ENCODE results near the gene FAXDC2. TPM values are rescaled to one million over a fixed set of nuclear protein-coding genes. Genes with fewer than 3 reads are reported as not detected.

FAXDC2 gene
- total RNA-seq, 1 donor from 2014 or later, result 3.6 TPM

GRCh38 chr5:154816891-154817492, 33.4 kb downstream of the FAXDC2 start:
- peaks cover 11% of the 10 kb centered on the region for H3K79me2 ChIP-seq (ENCODE audit: insufficient read depth, low read length)
- H4K20me1 ChIP-seq (ENCODE audit: insufficient read depth, low read length), result peaks cover 29% of the 10 kb centered on the region
- Mint-ChIP-seq H3K27ac (ENCODE audit: unreplicated experiment) (no peak overlapping the region), H3K4me3 (ENCODE audit: unreplicated experiment) (no peak overlapping the region), H3K4me1 (ENCODE audit: low read depth, unreplicated experiment) (no peaks in the 10 kb centered on the region), H3K36me3 (ENCODE audit: low read depth, unreplicated experiment) (peaks cover 34% of the 10 kb centered on the region), H3K9me3 (ENCODE audit: unreplicated experiment) (no peaks in the 10 kb centered on the region), H3K27me3 (ENCODE audit: low read depth, unreplicated experiment) (no peaks in the 10 kb centered on the region)
- H3K4me2 ChIP-seq (ENCODE audit: low read length), result no peak overlapping the region
- no peak overlapping the region for H3K27ac ChIP-seq (ENCODE audit: low read depth, low read length)
- no peak for TF ChIP-seq EZH2 (IDR thresholded peaks at IDR 0.05; ENCODE audit: insufficient read depth, low read length)
- TF ChIP-seq, protein P1, sequence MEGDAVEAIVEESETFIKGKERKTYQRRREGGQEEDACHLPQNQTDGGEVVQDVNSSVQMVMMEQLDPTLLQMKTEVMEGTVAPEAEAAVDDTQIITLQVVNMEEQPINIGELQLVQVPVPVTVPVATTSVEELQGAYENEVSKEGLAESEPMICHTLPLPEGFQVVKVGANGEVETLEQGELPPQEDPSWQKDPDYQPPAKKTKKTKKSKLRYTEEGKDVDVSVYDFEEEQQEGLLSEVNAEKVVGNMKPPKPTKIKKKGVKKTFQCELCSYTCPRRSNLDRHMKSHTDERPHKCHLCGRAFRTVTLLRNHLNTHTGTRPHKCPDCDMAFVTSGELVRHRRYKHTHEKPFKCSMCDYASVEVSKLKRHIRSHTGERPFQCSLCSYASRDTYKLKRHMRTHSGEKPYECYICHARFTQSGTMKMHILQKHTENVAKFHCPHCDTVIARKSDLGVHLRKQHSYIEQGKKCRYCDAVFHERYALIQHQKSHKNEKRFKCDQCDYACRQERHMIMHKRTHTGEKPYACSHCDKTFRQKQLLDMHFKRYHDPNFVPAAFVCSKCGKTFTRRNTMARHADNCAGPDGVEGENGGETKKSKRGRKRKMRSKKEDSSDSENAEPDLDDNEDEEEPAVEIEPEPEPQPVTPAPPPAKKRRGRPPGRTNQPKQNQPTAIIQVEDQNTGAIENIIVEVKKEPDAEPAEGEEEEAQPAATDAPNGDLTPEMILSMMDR (IDR thresholded peaks at IDR 0.05; ENCODE audit: insufficient read depth, low read depth, low read length), result no peak
- H3K36me3 ChIP-seq (ENCODE audit: insufficient read depth, low read length), result peaks cover 28% of the 10 kb centered on the region
- H3K4me3 ChIP-seq (ENCODE audit: insufficient read depth, low read depth, low read length), result no peak overlapping the region
- H3K4me1 ChIP-seq (ENCODE audit: insufficient read depth, low read length), result no peaks in the 10 kb centered on the region
- no peaks in the 10 kb centered on the region for H3K27me3 ChIP-seq (ENCODE audit: insufficient read depth, low read length)
- H2AFZ ChIP-seq (ENCODE audit: low read depth, low read length), result no peak overlapping the region
- H3K9me3 ChIP-seq (ENCODE audit: insufficient read depth, low read depth, low read length), result no peaks in the 10 kb centered on the region
- FAIRE-seq (no peak), DNase-seq (ENCODE audit: low read depth) (no peak)
- H3K9ac ChIP-seq (ENCODE audit: low read length), result no peak overlapping the region

GRCh38 chr5:154815684-154816247, 34.6 kb downstream of the FAXDC2 start:
- Histone ChIP-seq H3K79me2 (ENCODE audit: insufficient read depth, low read length) (peaks cover 11% of the 10 kb centered on the region), H3K9ac (ENCODE audit: low read length) (no peak overlapping the region), H4K20me1 (ENCODE audit: insufficient read depth, low read length) (peaks cover 34% of the 10 kb centered on the region), H3K4me3 (ENCODE audit: insufficient read depth, low read depth, low read length) (no peak overlapping the region), H3K4me2 (ENCODE audit: low read length) (no peak overlapping the region), H3K27me3 (ENCODE audit: insufficient read depth, low read length) (no peaks in the 10 kb centered on the region), H2AFZ (ENCODE audit: low read depth, low read length) (no peak overlapping the region), H3K27ac (ENCODE audit: low read depth, low read length) (no peak overlapping the region), H3K9me3 (ENCODE audit: insufficient read depth, low read depth, low read length) (no peaks in the 10 kb centered on the region), H3K36me3 (ENCODE audit: insufficient read depth, low read length) (peaks cover 37% of the 10 kb centered on the region), H3K4me1 (ENCODE audit: insufficient read depth, low read length) (no peaks in the 10 kb centered on the region)
- Mint-ChIP-seq H3K36me3 (ENCODE audit: low read depth, unreplicated experiment) (peaks cover 37% of the 10 kb centered on the region), H3K27me3 (ENCODE audit: low read depth, unreplicated experiment) (no peaks in the 10 kb centered on the region), H3K27ac (ENCODE audit: unreplicated experiment) (peak overlapping the region; percentile 3), H3K4me3 (ENCODE audit: unreplicated experiment) (no peak overlapping the region), H3K4me1 (ENCODE audit: low read depth, unreplicated experiment) (no peaks in the 10 kb centered on the region), H3K9me3 (ENCODE audit: unreplicated experiment) (no peaks in the 10 kb centered on the region)
- DNase-seq (ENCODE audit: low read depth) (no peak), FAIRE-seq (no peak)
- TF ChIP-seq, protein P1 (IDR thresholded peaks at IDR 0.05; ENCODE audit: insufficient read depth, low read depth, low read length), result no peak

DNA sequence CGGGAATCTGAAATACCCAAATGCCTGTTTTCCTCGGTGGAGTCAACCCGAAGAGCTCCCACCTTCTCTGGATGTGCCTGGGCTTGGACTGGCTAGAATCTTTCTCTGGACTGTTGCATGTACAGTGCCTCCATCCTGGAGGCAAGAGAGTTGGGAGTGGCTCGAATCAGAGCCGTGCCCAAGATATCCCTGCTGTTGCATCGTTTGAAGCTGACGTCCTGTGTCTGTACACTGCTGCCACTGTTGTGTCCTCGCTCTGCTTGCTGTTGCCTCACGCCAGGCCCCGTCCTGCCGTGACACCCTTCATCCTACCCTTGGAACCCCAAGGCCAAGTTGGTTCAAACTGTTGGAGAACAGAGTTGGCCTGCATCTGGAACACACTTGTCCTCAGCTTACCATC, 35.4 kb downstream of the FAXDC2 start:
- no peak overlapping the region for H3K9ac ChIP-seq (ENCODE audit: low read length)
- FAIRE-seq, result no peak
- no peak overlapping the region for H3K4me3 ChIP-seq (ENCODE audit: insufficient read depth, low read depth, low read length)
- H3K4me2 ChIP-seq (ENCODE audit: low read length), result no peak overlapping the region
- Mint-ChIP-seq H3K4me3 (ENCODE audit: unreplicated experiment) (no peak overlapping the region), H3K4me1 (ENCODE audit: low read depth, unreplicated experiment) (no peaks in the 10 kb centered on the region), H3K36me3 (ENCODE audit: low read depth, unreplicated experiment) (peaks cover 36% of the 10 kb centered on the region), H3K27ac (ENCODE audit: unreplicated experiment) (no peak overlapping the region), H3K9me3 (ENCODE audit: unreplicated experiment) (no peaks in the 10 kb centered on the region), H3K27me3 (ENCODE audit: low read depth, unreplicated experiment) (no peaks in the 10 kb centered on the region)
- TF ChIP-seq EZH2 (IDR thresholded peaks at IDR 0.05; ENCODE audit: insufficient read depth, low read length), result no peak
- TF ChIP-seq, protein P1 (IDR thresholded peaks at IDR 0.05; ENCODE audit: insufficient read depth, low read depth, low read length), result no peak
- no peak overlapping the region for H2AFZ ChIP-seq (ENCODE audit: low read depth, low read length)
- peaks cover 32% of the 10 kb centered on the region for H4K20me1 ChIP-seq (ENCODE audit: insufficient read depth, low read length)
- H3K27ac ChIP-seq (ENCODE audit: low read depth, low read length), result no peak overlapping the region
- no peaks in the 10 kb centered on the region for H3K9me3 ChIP-seq (ENCODE audit: insufficient read depth, low read depth, low read length)
- H3K4me1 ChIP-seq (ENCODE audit: insufficient read depth, low read length), result no peaks in the 10 kb centered on the region
- peaks cover 38% of the 10 kb centered on the region for H3K36me3 ChIP-seq (ENCODE audit: insufficient read depth, low read length)
- H3K27me3 ChIP-seq (ENCODE audit: insufficient read depth, low read length), result no peaks in the 10 kb centered on the region
- no peak for DNase-seq (ENCODE audit: low read depth)
- peaks cover 11% of the 10 kb centered on the region for H3K79me2 ChIP-seq (ENCODE audit: insufficient read depth, low read length)
